CD14-positive monocyte (primary cell): ENCODE data around the gene LRRFIP2. TPM values are rescaled to one million over a fixed set of nuclear protein-coding genes. Genes with fewer than 3 reads are reported as not detected.
"Not testable (repeated sequence)": the region's sequence is repeated elsewhere in the genome, so short reads cannot be mapped to it uniquely, and the experiment has no call there.

Experiments used
- DNase-seq, 3 donors: peaks; one replicate each; pipeline ENCODE4 v3.0.0-alpha.2; 2011 to 2022
- H2AFZ ChIP-seq: 2 replicates; pipeline ENCODE4 v1.6.0; 2012; ENCODE audit warnings: mild to moderate bottlenecking, low read depth, low read length, inconsistent platforms; ENCODE audit not compliant: insufficient read depth, poor library complexity, severe bottlenecking
- H3K27ac ChIP-seq, 2 donors: 1 replicate in 1 of 2; 2 replicates in 1 of 2; pipeline ENCODE4 v1.5.1; 2012 to 2013; ENCODE audit warnings: low read length in 2 of 2, control low read depth in 1 of 2, inconsistent platforms in 1 of 2, low read depth in 1 of 2, mild to moderate bottlenecking in 1 of 2
- H3K27me3 ChIP-seq, 2 donors: one replicate each; pipeline versions ENCODE4 v1.6.0 to v1.6.1; 2011 to 2013; ENCODE audit warnings: low read length in 2 of 2; ENCODE audit not compliant: control insufficient read depth in 2 of 2, insufficient read depth in 2 of 2
- H3K36me3 ChIP-seq, 2 donors: replicated peaks in 1 of 2; 1 replicate in 1 of 2; 2 replicates in 1 of 2; pipeline versions ENCODE4 v1.5.1 to v1.6.1; 2012 to 2013; ENCODE audit warnings: low read length in 2 of 2, control low read depth in 1 of 2, inconsistent platforms in 1 of 2, mild to moderate bottlenecking in 1 of 2; ENCODE audit not compliant: insufficient read depth in 2 of 2, control insufficient read depth in 1 of 2
- H3K4me1 ChIP-seq, 2 donors: 1 replicate in 1 of 2; 2 replicates in 1 of 2; pipeline versions ENCODE4 v1.5.1 to v1.6.1; 2012 to 2013; ENCODE audit warnings: low read length in 2 of 2, control low read depth in 1 of 2, inconsistent platforms in 1 of 2, mild to moderate bottlenecking in 1 of 2, moderate library complexity in 1 of 2; ENCODE audit not compliant: insufficient read depth in 2 of 2, control insufficient read depth in 1 of 2
- H3K4me2 ChIP-seq: replicated peaks from 2 replicates; pipeline ENCODE3; 2012; ENCODE audit warnings: low read length, moderate library complexity, mild to moderate bottlenecking; ENCODE audit not compliant: poor library complexity, severe bottlenecking; ENCODE audit errors: extremely low read depth
- H3K4me3 ChIP-seq, 3 experiments: fragments of 200-600 bp in 1 of 3; sonication (generic) in 1 of 3; replicated peaks in 1 of 3; 1 replicate in 2 of 3; 2 replicates in 1 of 3; pipeline ENCODE4 v1.5.1; 2011 to 2013; ENCODE audit warnings: low read length in 3 of 3, mild to moderate bottlenecking in 3 of 3, control low read depth in 2 of 3, low read depth in 2 of 3, inconsistent platforms in 1 of 3, moderate library complexity in 1 of 3
- H3K79me2 ChIP-seq: 2 replicates; pipeline ENCODE4 v1.6.0; 2012; ENCODE audit warnings: mild to moderate bottlenecking, control low read depth, inconsistent platforms, low read length, moderate library complexity; ENCODE audit not compliant: insufficient read depth
- H3K9ac ChIP-seq: 2 replicates; pipeline ENCODE4 v1.6.0; 2017; ENCODE audit warnings: low read length, mild to moderate bottlenecking; ENCODE audit not compliant: insufficient read depth, poor library complexity, severe bottlenecking
- H3K9me3 ChIP-seq, 2 donors: replicated peaks in 1 of 2; 1 replicate in 1 of 2; 2 replicates in 1 of 2; pipeline versions ENCODE4 v1.5.1 to v1.6.1; 2012 to 2013; ENCODE audit warnings: low read length in 2 of 2, control low read depth in 1 of 2; ENCODE audit not compliant: control insufficient read depth in 1 of 2, insufficient read depth in 1 of 2
- H4K20me1 ChIP-seq: 2 replicates; pipeline ENCODE4 v1.6.0; 2012; ENCODE audit warnings: mild to moderate bottlenecking, low read length, control low read depth, moderate library complexity; ENCODE audit not compliant: insufficient read depth
- H3K27ac Mint-ChIP-seq, 7 donors: one replicate each; pipeline ENCODE4 v1.8.0; 2020; ENCODE audit warnings: mild to moderate bottlenecking in 7 of 7, mixed read lengths in 7 of 7, moderate library complexity in 6 of 7, inconsistent platforms in 2 of 7
- H3K27me3 Mint-ChIP-seq, 3 donors: one replicate each; pipeline ENCODE4 v1.8.0; 2021 to 2022; ENCODE audit warnings: low read depth in 3 of 3, mild to moderate bottlenecking in 3 of 3, mixed read lengths in 3 of 3, moderate library complexity in 3 of 3, inconsistent platforms in 1 of 3
- H3K36me3 Mint-ChIP-seq, 2 donors: one replicate each; pipeline ENCODE4 v1.8.0; 2020; ENCODE audit warnings: mixed read lengths in 2 of 2, inconsistent platforms in 1 of 2, mild to moderate bottlenecking in 1 of 2
- H3K4me1 Mint-ChIP-seq: one replicate; pipeline ENCODE4 v1.8.0; 2020; ENCODE audit warnings: mild to moderate bottlenecking, mixed read lengths
- H3K4me3 Mint-ChIP-seq, 2 donors: one replicate each; pipeline ENCODE4 v1.8.0; 2020; ENCODE audit warnings: mild to moderate bottlenecking in 2 of 2, mixed read lengths in 2 of 2, moderate library complexity in 1 of 2
- H3K9me3 Mint-ChIP-seq, 7 donors: one replicate each; pipeline ENCODE4 v1.8.0; 2020 to 2022; ENCODE audit warnings: mixed read lengths in 7 of 7, mild to moderate bottlenecking in 6 of 7, moderate library complexity in 6 of 7, inconsistent platforms in 2 of 7
- WGBS: methylation state at CpG from one replicate; pipeline ENCODE4 v1.1.5; 2013; ENCODE audit warnings: missing lambda C conversion rate; ENCODE audit not compliant: insufficient coverage; 5-methylcytosine and 5-hydroxymethylcytosine counted together
- intact Hi-C, 2 donors: fragments of 100-400 bp; cut with micrococcal nuclease; formaldehyde crosslinking; loops; one replicate each; pipeline versions ENCODE4 v1.15.0 to v1.15.1; 2023
- polyA plus RNA-seq, 3 donors: library from polyadenylated mRNA; depleted of rRNA in 1 of 3; unstranded in 2 of 3; stranded (reverse) in 1 of 3; fragments of 300-500 nt in 2 of 3; fragments of >200 nt in 1 of 3; fragmentation: Illumina TruSeq in 2 of 3; gene quantifications; 1 replicate in 2 of 3; 2 replicates in 1 of 3; pipeline ENCODE4 v1.2.3, GENCODE V29; 2012 to 2021
- TF ChIP-seq, protein P1 (sequence below): fragments of 200-600 bp; IDR thresholded peaks from one replicate; pipeline ENCODE4 v1.8.0; 2022; ENCODE audit warnings: antibody characterized with exemption, mild to moderate bottlenecking

The LRRFIP2 gene
- polyA plus RNA-seq, 3 donors: 30.9 to 39.4 (median 31.7) TPM

DNA sequence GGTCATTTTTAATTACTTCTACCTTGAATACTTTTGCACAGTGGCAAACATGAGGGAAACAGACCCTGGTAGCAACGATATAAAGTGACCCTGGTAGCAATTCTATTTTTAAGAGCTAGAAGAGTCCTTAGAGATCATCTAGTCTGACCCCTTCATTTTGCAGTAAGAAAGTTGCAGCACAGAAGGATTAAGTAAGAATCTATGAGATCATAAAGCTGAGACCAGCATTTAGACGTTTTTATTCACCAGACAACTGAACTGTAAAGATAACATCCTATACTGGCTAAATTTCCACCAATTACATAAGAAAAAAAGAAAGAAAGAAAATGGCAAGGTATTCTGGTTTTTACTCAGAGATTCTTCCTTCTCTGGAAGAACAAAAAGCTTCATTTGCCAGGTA is 49.9 kb downstream of the LRRFIP2 start:
- Histone ChIP-seq H4K20me1 (peaks cover 3% of the 10 kb centered on the region), H3K9me3 (no peaks in the 10 kb centered on the region), H3K79me2 (peaks cover 34% of the 10 kb centered on the region), H3K27ac (no peak overlapping the region), H3K4me2 (no peak overlapping the region), H3K9ac (no peak overlapping the region), H2AFZ (no peak overlapping the region), H3K36me3 (peaks cover 4 to 23% of the 10 kb centered on the region in 2 donors), H3K4me3 (no peak overlapping the region), H3K4me1 (peaks cover 5 to 22% of the 10 kb centered on the region in 2 donors), H3K27me3 (no peaks in the 10 kb centered on the region)
- WGBS: 60% methylated on average over 1 of the region's 2 CpGs
- TF ChIP-seq, protein P1, sequence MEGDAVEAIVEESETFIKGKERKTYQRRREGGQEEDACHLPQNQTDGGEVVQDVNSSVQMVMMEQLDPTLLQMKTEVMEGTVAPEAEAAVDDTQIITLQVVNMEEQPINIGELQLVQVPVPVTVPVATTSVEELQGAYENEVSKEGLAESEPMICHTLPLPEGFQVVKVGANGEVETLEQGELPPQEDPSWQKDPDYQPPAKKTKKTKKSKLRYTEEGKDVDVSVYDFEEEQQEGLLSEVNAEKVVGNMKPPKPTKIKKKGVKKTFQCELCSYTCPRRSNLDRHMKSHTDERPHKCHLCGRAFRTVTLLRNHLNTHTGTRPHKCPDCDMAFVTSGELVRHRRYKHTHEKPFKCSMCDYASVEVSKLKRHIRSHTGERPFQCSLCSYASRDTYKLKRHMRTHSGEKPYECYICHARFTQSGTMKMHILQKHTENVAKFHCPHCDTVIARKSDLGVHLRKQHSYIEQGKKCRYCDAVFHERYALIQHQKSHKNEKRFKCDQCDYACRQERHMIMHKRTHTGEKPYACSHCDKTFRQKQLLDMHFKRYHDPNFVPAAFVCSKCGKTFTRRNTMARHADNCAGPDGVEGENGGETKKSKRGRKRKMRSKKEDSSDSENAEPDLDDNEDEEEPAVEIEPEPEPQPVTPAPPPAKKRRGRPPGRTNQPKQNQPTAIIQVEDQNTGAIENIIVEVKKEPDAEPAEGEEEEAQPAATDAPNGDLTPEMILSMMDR: no peak
- Mint-ChIP-seq H3K27me3 (no peaks in the 10 kb centered on the region), H3K4me1 (peaks cover 28% of the 10 kb centered on the region), H3K9me3 (peaks cover 0 to 3% (median 0%) of the 10 kb centered on the region in 7 donors), H3K27ac (no peak overlapping the region), H3K4me3 (no peak overlapping the region), H3K36me3 (peaks cover 16 to 40% of the 10 kb centered on the region in 2 donors)
- no peak for DNase-seq
- intact Hi-C loops: no loop called here

DNA sequence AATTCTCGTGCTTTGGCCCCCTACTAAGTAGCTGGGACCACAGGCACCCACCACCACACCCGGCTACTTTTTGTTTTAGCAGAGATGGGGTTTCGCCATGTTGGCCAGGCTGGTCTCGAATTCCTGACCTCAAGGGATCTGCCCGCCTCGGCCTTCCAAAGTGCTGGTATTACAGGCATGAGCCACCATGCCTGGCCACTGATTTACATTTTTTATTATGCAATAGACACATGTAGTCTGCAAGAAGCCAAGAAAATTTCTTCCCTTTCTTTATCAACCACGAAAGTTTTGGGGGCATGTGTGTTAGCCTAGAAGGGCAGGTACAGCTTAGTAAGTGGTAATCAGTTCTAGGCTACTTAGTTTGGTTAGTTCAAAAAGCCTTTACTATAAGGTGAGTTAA is 51.1 kb downstream of the LRRFIP2 start:
- intact Hi-C loops: no loop called here
- no peaks in the 10 kb centered on the region for H3K9me3 ChIP-seq
- 90% methylated on average over 3 of the region's 7 CpGs for WGBS
- H3K36me3 ChIP-seq: peaks cover 4 to 23% of the 10 kb centered on the region in 2 donors
- H3K27ac ChIP-seq: peak overlapping the region in 1 of 2 donors; percentile 27
- peaks cover 25% of the 10 kb centered on the region for H3K79me2 ChIP-seq
- Mint-ChIP-seq H3K9me3 (peaks cover 0 to 3% (median 0%) of the 10 kb centered on the region in 7 donors), H3K27ac (peak overlapping the region in 1 of 7 donors; percentile 20), H3K4me1 (peaks cover 22% of the 10 kb centered on the region), H3K27me3 (no peaks in the 10 kb centered on the region), H3K36me3 (peaks cover 18 to 35% of the 10 kb centered on the region in 2 donors), H3K4me3 (no peak overlapping the region)
- H2AFZ ChIP-seq: no peak overlapping the region
- TF ChIP-seq, protein P1: no peak
- H3K27me3 ChIP-seq: no peaks in the 10 kb centered on the region
- H3K4me1 ChIP-seq: peaks cover 5 to 19% of the 10 kb centered on the region in 2 donors
- no peak overlapping the region for H3K4me2 ChIP-seq
- H3K9ac ChIP-seq: no peak overlapping the region
- peaks cover 3% of the 10 kb centered on the region for H4K20me1 ChIP-seq
- no peak for DNase-seq
- H3K4me3 ChIP-seq: no peak overlapping the region

DNA sequence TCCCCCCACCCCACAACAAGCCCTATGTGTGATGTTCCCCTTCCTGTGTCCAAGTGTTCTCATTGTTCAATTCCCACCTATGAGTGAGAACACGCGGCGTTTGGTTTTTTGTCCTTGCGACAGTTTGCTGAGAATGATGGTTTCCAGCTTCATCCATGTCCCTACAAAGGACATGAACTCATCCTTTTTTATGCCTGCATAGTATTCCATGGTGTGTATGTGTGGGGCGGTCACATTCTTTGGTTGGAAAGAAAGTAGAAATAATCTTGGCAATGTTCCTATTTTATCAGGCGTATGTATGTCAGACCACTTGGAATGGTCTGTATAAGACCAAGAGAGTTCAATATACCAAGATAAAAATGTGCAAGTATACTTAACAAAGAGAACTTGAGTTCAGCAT is 52.3 kb downstream of the LRRFIP2 start:
- H4K20me1 ChIP-seq, H3K27me3 ChIP-seq, H3K9me3 ChIP-seq, H3K27ac ChIP-seq, H3K9ac ChIP-seq, H3K4me2 ChIP-seq, H3K9me3 Mint-ChIP-seq, intact Hi-C loops, H3K4me3 ChIP-seq, H2AFZ ChIP-seq, DNase-seq, H3K4me3 Mint-ChIP-seq, H3K27me3 Mint-ChIP-seq: not testable (repeated sequence)
- WGBS: no CpG with 5 or more reads among the region's 6 CpGs
- H3K27ac Mint-ChIP-seq: peak overlapping the region in 1 of 7 donors; percentile 48
- Histone ChIP-seq H3K79me2 (peaks cover 18% of the 10 kb centered on the region), H3K4me1 (peaks cover 0 to 10% of the 10 kb centered on the region in 2 donors), H3K36me3 (peaks cover 4 to 23% of the 10 kb centered on the region in 2 donors)
- peaks cover 18% of the 10 kb centered on the region for H3K4me1 Mint-ChIP-seq
- peaks cover 15 to 32% of the 10 kb centered on the region in 2 donors for H3K36me3 Mint-ChIP-seq
